Fibroblast of pulmonary artery (primary cell): ENCODE measurements around the gene WDR27.
A peak's percentile ranks its signal among the peaks of the same experiment; 100 is the strongest.

Experiments used
- DNase-seq: peaks from one replicate; pipeline ENCODE4 v3.0.0-alpha.2; 2010; ENCODE audit warnings: low read depth
- H3K4me3 ChIP-seq: replicated peaks from 2 replicates; pipeline ENCODE4 v1.5.1; 2011; ENCODE audit warnings: low read depth, mild to moderate bottlenecking, control low read depth, low read length, moderate library complexity
- CTCF ChIP-seq: IDR thresholded peaks from 2 replicates; pipeline ENCODE4 v1.5.1; 2011; ENCODE audit warnings: mild to moderate bottlenecking, control low read depth, low read length, inconsistent platforms; ENCODE audit errors: missing control alignments

WDR27 gene

GRCh38 chr6:169498916-169499513 lies 202.8 kb downstream of the WDR27 start:
- H3K4me3 ChIP-seq: no peak overlapping the region
- DNase-seq: no peak
- no peak for TF ChIP-seq CTCF

GRCh38 chr6:169495601-169496000 lies 206.2 kb downstream of the WDR27 start:
- no peak overlapping the region for H3K4me3 ChIP-seq
- TF ChIP-seq CTCF: no peak
- peak; percentile 56 for DNase-seq

- TF ChIP-seq CTCF: no peak
- H3K4me3 ChIP-seq: no peak overlapping the region
- DNase-seq: no peak
These were observed 207.8 kb downstream of the WDR27 start for GRCh38 chr6:169494038-169494437.

GRCh38 chr6:169491482-169491881 lies 210.3 kb downstream of the WDR27 start:
- DNase-seq: no peak
- no peak for TF ChIP-seq CTCF
- H3K4me3 ChIP-seq: no peak overlapping the region

- TF ChIP-seq CTCF: no peak
- DNase-seq: peak; percentile 49
- H3K4me3 ChIP-seq: no peak overlapping the region
These were observed 211.0 kb downstream of the WDR27 start for GRCh38 chr6:169490830-169491229.

GRCh38 chr6:169490246-169490641 lies 211.6 kb downstream of the WDR27 start:
- H3K4me3 ChIP-seq: no peak overlapping the region
- DNase-seq: no peak
- TF ChIP-seq CTCF: no peak

- no peak for DNase-seq
- no peak for TF ChIP-seq CTCF
- no peak overlapping the region for H3K4me3 ChIP-seq
These were observed 212.1 kb downstream of the WDR27 start for GRCh38 chr6:169489563-169490245.
